Heart left ventricle (tissue), 16 donors: Measurements from ENCODE around the gene TRMT10A. TPM values are rescaled to one million over a fixed set of nuclear protein-coding genes. Genes with fewer than 3 reads are reported as not detected.

Experiments used
- ATAC-seq, 4 donors: fragments of 200-7000 bp; cut with Tn5 transposase; one replicate each; pipeline ENCODE4 v1.9.1; 2020 to 2022; ENCODE audit warnings: moderate library complexity in 4 of 4, mild to moderate bottlenecking in 3 of 4, moderate number of reproducible peaks in 1 of 4
- DNase-seq, 5 donors: peaks; one replicate each; pipeline ENCODE4 v3.0.0-alpha.2; 2020
- H3K27ac ChIP-seq, 12 donors: fragments of 200-600 bp; sonication (generic) in 4 of 12; one replicate each; pipeline versions ENCODE4 v1.5.0 to v1.8.0; 2016 to 2022; ENCODE audit warnings: mild to moderate bottlenecking in 2 of 12
- H3K27me3 ChIP-seq, 9 donors: fragments of 200-600 bp; sonication (generic) in 2 of 9; one replicate each; pipeline versions ENCODE4 v1.5.1 to v1.8.0; 2016 to 2022; ENCODE audit warnings: mild to moderate bottlenecking in 3 of 9
- H3K36me3 ChIP-seq, 9 donors: fragments of 200-600 bp; sonication (generic) in 2 of 9; one replicate each; pipeline versions ENCODE4 v1.5.0 to v1.8.0; 2018 to 2022; ENCODE audit warnings: mild to moderate bottlenecking in 2 of 9
- H3K4me1 ChIP-seq, 12 donors: fragments of 200-600 bp; sonication (generic) in 4 of 12; one replicate each; pipeline versions ENCODE4 v1.5.0 to v1.8.0; 2016 to 2022; ENCODE audit warnings: mild to moderate bottlenecking in 3 of 12
- H3K4me3 ChIP-seq, 12 donors: fragments of 200-600 bp; sonication (generic) in 4 of 12; one replicate each; pipeline versions ENCODE4 v1.5.0 to v1.8.0; 2017 to 2022; ENCODE audit warnings: mild to moderate bottlenecking in 9 of 12, moderate library complexity in 4 of 12
- H3K9me3 ChIP-seq, 12 donors: fragments of 200-600 bp; sonication (generic) in 4 of 12; one replicate each; pipeline versions ENCODE4 v1.5.0 to v1.8.0; 2016 to 2022; ENCODE audit warnings: mild to moderate bottlenecking in 1 of 12
- CTCF ChIP-seq, 12 donors: fragments of 200-600 bp; sonication (generic) in 4 of 12; IDR thresholded peaks; one replicate each; pipeline versions ENCODE4 v1.5.0 to v1.8.0; 2018 to 2022; ENCODE audit warnings: antibody characterized with exemption in 12 of 12, mild to moderate bottlenecking in 5 of 12
- POLR2A ChIP-seq, 2 donors: fragments of 450-650 bp; IDR thresholded peaks; one replicate each; pipeline ENCODE4 v1.6.1; 2017; ENCODE audit warnings: antibody characterized with exemption in 2 of 2, mild to moderate bottlenecking in 2 of 2, moderate library complexity in 2 of 2
- WGBS, 4 donors: extraction: QIAGEN DNeasy Blood & Tissue Kit in 2 of 4; methylation state at CpG; one replicate each; pipeline versions ENCODE4 v1.1.5 to v1.1.7; 2013 to 2018; 5-methylcytosine and 5-hydroxymethylcytosine counted together
- intact Hi-C, 10 donors: fragments of 100-400 bp; cut with DNase I; formaldehyde crosslinking; loops; one replicate each; pipeline versions ENCODE4 v1.11.1 to v1.14.2; 2022
- polyA plus RNA-seq, 2 donors: library from polyadenylated mRNA; stranded (reverse); fragments of 200-250 nt; gene quantifications; one replicate each; pipeline ENCODE4 v1.2.3, GENCODE V29; 2013
- total RNA-seq, 9 donors: library from RNA; depleted of rRNA in 2 of 9; stranded (reverse); fragments of >200 nt in 2 of 9; fragmentation: NEBNext Ultra II Directional in 3 of 9; extraction: Animal tissue kit (Norgen Biotek cat#: 25700) in 3 of 9; gene quantifications; one replicate each; pipeline versions ENCODE4 v1.1.0 to v1.2.4, GENCODE V29; 2016 to 2023
- donor health status: ischemic (EF 13 %, LVEDD 7.1; RV severe dilation, severe dysfunction).
- donor health status: healthy with polysubstance abuse.
- donor health status: DM: no; HTN: yes; CAD: no.
- donor health status: DM: no; HTN: no; CAD: no.
- donor health status: ischemic (EF 25% LVEDD 6.9; RV normal size, moderate dysfunction).
- donor health status: ischemic (EF 25% LVEDD 5.7; RV mildly dilated, moderate dysfunction).
- donor health status: healthy.
- donor health status: DM: yes; HTN: yes; CAD: no.
- donor health status: ischemic (EF 35%, LVEDD 5.7; RV mildly dilated, moderate dysfunction).
- donor health status: nonischemic (EF 11% LVEDD 7.7; RV severe dilation, severe dysfunction).
- donor health status: DM: yes; HTN: yes; CAD: no.
- donor health status: PGD.
- donor health status: ischemic (EF 29% LVEDD 5.4; RV normal size, mild dysfunction).
- donor health status: nonischemic (EF 23%, LVEDD 6.1; RV moderate dilation, normal function).

Gene TRMT10A
- total and polyA plus RNA-seq, 11 donors, result 1.8 to 5.1 (median 4.1) TPM

DNA sequence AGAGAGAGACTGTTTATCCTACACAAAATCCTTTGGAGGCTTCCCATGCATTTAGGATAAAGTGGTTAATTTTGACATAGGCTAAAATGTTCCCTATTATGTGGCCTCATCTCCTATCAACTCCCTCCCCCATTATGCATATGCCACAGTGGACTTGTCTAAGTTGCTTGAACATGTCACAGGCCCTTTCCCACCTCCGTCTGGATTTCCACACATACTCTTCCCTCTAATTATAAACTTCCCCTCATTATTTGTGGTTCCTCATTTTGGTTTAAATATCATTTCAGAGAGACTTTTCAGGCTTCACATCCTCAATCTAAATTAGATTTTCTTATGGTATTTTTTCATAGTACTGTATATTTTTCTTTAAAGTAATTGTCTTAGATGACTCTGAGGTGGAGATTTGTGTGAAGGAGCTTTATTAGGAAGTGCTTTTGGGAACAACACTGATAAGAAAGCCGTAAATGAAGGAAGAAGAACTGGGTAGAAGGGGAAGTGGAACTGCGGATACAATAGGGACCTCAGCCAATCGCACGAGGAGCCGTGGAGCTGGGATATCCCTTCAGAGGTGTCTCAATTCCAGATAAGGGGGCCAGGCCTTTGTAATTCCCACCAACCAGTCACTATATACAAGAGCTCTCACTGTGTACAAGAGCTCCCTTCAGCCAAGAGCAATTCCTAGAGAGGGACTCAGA lies 45.1 kb downstream of the TRMT10A start:
- no peak for TF ChIP-seq POLR2A (IDR thresholded peaks at IDR 0.05)
- TF ChIP-seq CTCF (IDR thresholded peaks at IDR 0.05), result no peak
- Histone ChIP-seq H3K4me3 (no peak overlapping the region), H3K27ac (no peak overlapping the region), H3K36me3 (no peaks in the 10 kb centered on the region), H3K9me3 (no peaks in the 10 kb centered on the region), H3K4me1 (no peaks in the 10 kb centered on the region), H3K27me3 (peaks cover 0 to 7% (median 0%) of the 10 kb centered on the region in 9 donors)
- ATAC-seq (no peak), DNase-seq (no peak)
- WGBS, 4 donors, result 44 to 55% (median 48%) methylated on average over 6 of the region's 6 CpGs
- intact Hi-C loops, result no loop called here

GRCh38 chr4:99510721-99511120 lies 53.1 kb downstream of the TRMT10A start, which contains the start of gene C4orf17:
TSS of gene C4orf17 (plus strand) at chr4:99511021. CDS start at chr4:99513082, 2,061 bp downstream.
- TF ChIP-seq CTCF (IDR thresholded peaks at IDR 0.05), result no peak
- no peak for TF ChIP-seq POLR2A (IDR thresholded peaks at IDR 0.05)
- intact Hi-C loops, result no loop called here
- no peak within 1 kb of the TSS for H3K27ac ChIP-seq
- H3K4me3 ChIP-seq, result no peak within 1 kb of the TSS
- DNase-seq (no peak), ATAC-seq (no peak)
- peaks cover 0 to 7% (median 0%) of the 10 kb centered on the region in 9 donors for H3K27me3 ChIP-seq
- H3K9me3 ChIP-seq, result peaks cover 0 to 3% (median 0%) of the 10 kb centered on the region in 12 donors
- 72 to 75% (median 74%) methylated on average over 4 of the region's 4 CpGs for WGBS, 4 donors
- H3K36me3 ChIP-seq, result no peaks in the 10 kb centered on the region
- no peaks in the 10 kb centered on the region for H3K4me1 ChIP-seq

GRCh38 chr4:99507762-99508161 lies 56.1 kb downstream of the TRMT10A start:
- Histone ChIP-seq H3K27me3 (no peaks in the 10 kb centered on the region), H3K27ac (no peak overlapping the region), H3K4me1 (no peaks in the 10 kb centered on the region), H3K36me3 (no peaks in the 10 kb centered on the region), H3K4me3 (no peak overlapping the region), H3K9me3 (peaks cover 0 to 6% (median 0%) of the 10 kb centered on the region in 12 donors)
- no peak for DNase-seq
- intact Hi-C loops, result no loop called here
- TF ChIP-seq CTCF (IDR thresholded peaks at IDR 0.05), result no peak
- ATAC-seq, result no peak

GRCh38 chr4:99507349-99507748 lies 56.5 kb downstream of the TRMT10A start:
- Histone ChIP-seq H3K9me3 (peaks cover 0 to 6% (median 0%) of the 10 kb centered on the region in 12 donors), H3K27me3 (no peaks in the 10 kb centered on the region), H3K27ac (no peak overlapping the region), H3K4me1 (no peaks in the 10 kb centered on the region), H3K4me3 (no peak overlapping the region), H3K36me3 (no peaks in the 10 kb centered on the region)
- ATAC-seq (no peak), DNase-seq (no peak)
- intact Hi-C loops, result no loop called here
- TF ChIP-seq POLR2A (IDR thresholded peaks at IDR 0.05) (no peak), CTCF (IDR thresholded peaks at IDR 0.05) (no peak)
- WGBS, 4 donors, result 61 to 81% (median 78%) methylated on average over 1 of the region's 1 CpG
